Purkinje cell (primary cell): ENCODE data around the gene SLC1A7. TPM values are rescaled to one million over a fixed set of nuclear protein-coding genes. Genes with fewer than 3 reads are reported as not detected.

Source experiments
- polyA plus RNA-seq: library from polyadenylated mRNA; unstranded; fragments of >200 nt; fragmentation: Nextera tagmentation; gene quantifications from 2 replicates; pipeline ENCODE4 v1.2.1, GENCODE V29; 2014

SLC1A7 gene
- polyA plus RNA-seq = not detected in 2 replicates

DNA sequence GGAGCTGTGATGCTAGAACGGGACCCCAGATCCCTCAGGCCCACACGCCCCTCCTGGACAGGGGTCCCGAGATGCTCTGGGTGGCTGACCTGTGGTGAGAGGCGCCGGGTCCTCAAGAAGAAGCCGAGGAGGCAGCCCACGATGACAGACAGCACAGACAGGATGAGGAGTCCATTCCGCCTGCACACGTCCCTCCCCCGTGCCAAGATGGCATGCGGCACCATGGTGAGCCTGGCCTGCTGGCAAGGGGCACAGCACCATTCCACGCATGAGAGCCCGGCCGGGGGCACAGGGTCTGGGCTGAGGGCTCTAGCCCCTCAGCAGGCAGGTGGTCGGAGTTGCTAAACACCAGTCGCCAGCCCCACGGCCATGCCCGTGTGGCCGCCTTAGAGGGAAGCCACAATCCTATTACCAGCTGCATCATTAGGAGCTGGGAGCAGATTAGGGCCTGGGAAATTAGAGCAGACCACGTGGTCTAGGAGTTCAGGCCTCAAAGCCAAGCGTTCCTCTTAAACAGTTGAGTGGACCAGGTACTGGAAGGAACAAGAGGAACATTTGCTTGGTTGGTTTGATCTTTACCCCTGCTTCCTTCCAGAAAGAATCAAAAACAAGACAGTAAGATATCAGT lies at the start of gene SLC1A7:
Gene SLC1A7, minus strand, starts transcription at position 413 of the 628 bp plus-strand sequence. Its CDS starts 189 bp downstream, at position 224.

DNA sequence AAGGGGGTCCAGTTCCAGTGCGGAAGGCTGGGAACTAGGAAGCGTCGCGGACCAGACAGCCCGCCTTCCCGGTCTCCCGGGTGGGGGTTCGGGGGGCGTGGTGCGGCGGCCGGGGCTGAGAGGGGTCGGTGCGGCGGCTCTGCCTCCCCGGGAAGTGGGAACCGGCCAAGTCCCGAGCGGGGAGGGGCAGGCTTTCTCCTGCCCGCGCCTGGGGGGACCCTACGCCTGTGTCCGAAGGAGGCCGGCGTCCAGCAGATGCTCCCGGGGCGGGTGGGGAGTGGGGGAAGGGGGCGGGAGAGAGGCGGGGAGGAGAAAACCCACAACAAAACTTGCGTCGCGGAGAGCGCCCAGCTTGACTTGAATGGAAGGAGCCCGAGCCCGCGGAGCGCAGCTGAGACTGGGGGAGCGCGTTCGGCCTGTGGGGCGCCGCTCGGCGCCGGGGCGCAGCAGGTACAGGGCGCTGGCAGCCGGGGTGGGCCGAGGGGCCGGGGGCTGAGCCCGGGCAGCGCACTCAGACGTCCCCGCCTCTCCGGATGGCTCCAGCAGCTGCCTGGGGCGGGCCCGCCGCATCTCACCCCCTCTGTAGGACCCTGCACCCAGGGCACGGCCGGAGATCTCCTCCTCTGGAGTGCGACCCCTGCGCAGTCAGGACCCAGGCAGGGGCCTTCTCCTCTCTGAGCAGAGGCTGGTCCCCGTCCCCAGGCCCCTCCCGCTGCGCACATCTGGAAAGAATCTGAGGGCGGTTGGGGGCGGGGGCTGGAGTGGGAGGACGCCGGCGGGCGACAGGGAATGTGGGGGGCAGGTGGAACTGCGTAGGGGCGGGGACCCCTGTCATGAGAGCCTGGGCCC lies 80.4 kb downstream of the SLC1A7 start, which contains the start of gene PODN:
Gene PODN, plus strand, starts transcription at position 355 of the 849 bp plus-strand sequence. CDS start 7,643 bp downstream, outside the sequence.

Other genes starting within 250 kb of the SLC1A7 start
- 10.5 and 12.3 TPM in 2 replicates for gene ECHDC2, start 220.9 kb downstream of the SLC1A7 start, polyA plus RNA-seq
- gene SCP2, start 215.4 kb downstream of the SLC1A7 start, polyA plus RNA-seq = 188 and 216 TPM in 2 replicates
- gene PODN, start 80.4 kb downstream of the SLC1A7 start, polyA plus RNA-seq = not detected in 2 replicates
- 2.4 and 2.5 TPM in 2 replicates for gene CPT2, start 54.2 kb upstream of the SLC1A7 start, polyA plus RNA-seq
- 50.9 and 54.5 TPM in 2 replicates for gene CZIB, start 78.0 kb upstream of the SLC1A7 start, polyA plus RNA-seq
- 33.3 and 51.9 TPM in 2 replicates for gene MAGOH, start 95.9 kb upstream of the SLC1A7 start, polyA plus RNA-seq
- gene LRP8, start 185.4 kb upstream of the SLC1A7 start, polyA plus RNA-seq = 211 and 259 TPM in 2 replicates